Transverse colon (tissue), 4 donors: ENCODE results near the gene KDM2B.

Experiments used
- EP300 ChIP-seq: sonication (generic); formaldehyde crosslinking; IDR thresholded peaks from one replicate; pipeline ENCODE4 v1.6.1; 2017; ENCODE audit warnings: antibody characterized with exemption, low read depth
- POLR2A ChIP-seq: fragments of 450-650 bp; IDR thresholded peaks from one replicate; pipeline ENCODE4 v1.6.1; 2016; ENCODE audit warnings: antibody characterized with exemption, mild to moderate bottlenecking, moderate library complexity
- POLR2AphosphoS5 ChIP-seq, 3 donors: sonication (generic); formaldehyde crosslinking; IDR thresholded peaks; one replicate each; pipeline ENCODE4 v1.6.1; 2016; ENCODE audit warnings: antibody characterized with exemption in 3 of 3
- TF ChIP-seq, protein P1 (sequence below), 5 experiments: fragments of 200-600 bp in 3 of 5; fragments of 450-650 bp in 2 of 5; sonication (generic) in 3 of 5; IDR thresholded peaks; 1 replicate in 2 of 5; 2 replicates in 3 of 5; pipeline ENCODE4 v1.5.1; 2016 to 2017; ENCODE audit warnings: antibody characterized with exemption in 5 of 5, inconsistent platforms in 3 of 5, mild to moderate bottlenecking in 2 of 5, moderate library complexity in 1 of 5

DNA sequence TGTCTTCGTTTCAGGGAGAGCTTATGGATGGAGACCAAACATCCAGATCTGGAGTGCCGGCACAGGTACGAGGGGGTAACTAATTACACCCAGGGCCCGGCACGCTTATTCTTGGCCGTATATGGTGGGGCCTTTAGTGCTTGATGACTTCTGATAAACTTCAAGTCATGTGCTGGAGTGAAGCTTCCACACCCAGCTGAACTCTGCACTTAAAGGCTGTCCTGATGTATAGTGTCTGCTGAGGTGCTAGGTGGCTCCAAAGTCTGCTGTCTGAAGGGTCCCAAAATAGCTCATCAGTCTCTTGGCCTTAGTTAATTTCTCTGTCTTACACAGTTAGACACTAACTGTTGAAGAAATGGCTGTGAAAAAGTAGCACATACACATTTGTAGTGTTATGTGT, 163.0 kb downstream of the KDM2B start:
- TF ChIP-seq, protein P1, sequence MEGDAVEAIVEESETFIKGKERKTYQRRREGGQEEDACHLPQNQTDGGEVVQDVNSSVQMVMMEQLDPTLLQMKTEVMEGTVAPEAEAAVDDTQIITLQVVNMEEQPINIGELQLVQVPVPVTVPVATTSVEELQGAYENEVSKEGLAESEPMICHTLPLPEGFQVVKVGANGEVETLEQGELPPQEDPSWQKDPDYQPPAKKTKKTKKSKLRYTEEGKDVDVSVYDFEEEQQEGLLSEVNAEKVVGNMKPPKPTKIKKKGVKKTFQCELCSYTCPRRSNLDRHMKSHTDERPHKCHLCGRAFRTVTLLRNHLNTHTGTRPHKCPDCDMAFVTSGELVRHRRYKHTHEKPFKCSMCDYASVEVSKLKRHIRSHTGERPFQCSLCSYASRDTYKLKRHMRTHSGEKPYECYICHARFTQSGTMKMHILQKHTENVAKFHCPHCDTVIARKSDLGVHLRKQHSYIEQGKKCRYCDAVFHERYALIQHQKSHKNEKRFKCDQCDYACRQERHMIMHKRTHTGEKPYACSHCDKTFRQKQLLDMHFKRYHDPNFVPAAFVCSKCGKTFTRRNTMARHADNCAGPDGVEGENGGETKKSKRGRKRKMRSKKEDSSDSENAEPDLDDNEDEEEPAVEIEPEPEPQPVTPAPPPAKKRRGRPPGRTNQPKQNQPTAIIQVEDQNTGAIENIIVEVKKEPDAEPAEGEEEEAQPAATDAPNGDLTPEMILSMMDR (IDR thresholded peaks at IDR 0.05) = no peak
- TF ChIP-seq EP300 (no peak), POLR2A (no peak), POLR2AphosphoS5 (IDR thresholded peaks at IDR 0.05) (no peak)
